Measurements from ENCODE around the gene TWSG1. TPM values are rescaled to one million over a fixed set of nuclear protein-coding genes. Genes with fewer than 3 reads are reported as not detected.

Gene TWSG1
- total and polyA plus RNA-seq, 4 experiments from 2014 or later, result 4.1 to 6.0 (median 5.0) TPM

DNA sequence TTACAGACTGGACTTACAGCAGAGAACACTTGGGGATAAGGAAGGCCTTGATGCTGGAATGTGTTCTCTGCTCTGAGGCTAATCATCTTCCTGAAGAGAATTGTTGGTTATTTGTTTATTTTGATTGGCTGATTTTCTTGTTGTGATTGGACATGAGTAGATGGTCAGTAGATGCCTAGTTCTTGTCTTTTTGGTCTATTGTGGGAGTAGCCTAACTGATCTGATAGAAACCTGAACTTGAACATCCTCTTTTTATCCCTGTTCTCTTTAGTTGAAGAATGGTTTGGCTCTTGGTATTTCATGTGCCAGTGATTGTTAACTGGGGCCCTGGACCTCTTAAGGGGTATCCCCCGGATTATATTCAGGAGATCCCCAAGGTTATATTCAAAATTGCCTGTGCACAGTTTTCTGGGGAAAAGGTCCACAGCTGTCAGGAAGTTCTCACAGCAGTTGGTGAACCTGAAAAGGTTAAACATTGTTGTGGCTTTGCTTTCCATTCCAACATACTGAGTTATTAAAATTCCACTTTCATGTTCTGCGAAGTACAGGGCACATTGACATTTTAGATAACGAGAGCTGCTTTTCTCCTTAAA, 13.6 kb downstream of the TWSG1 start:
- no peaks in the 10 kb centered on the region for H3K4me1 ChIP-seq (ENCODE audit: insufficient read depth, low read length)
- no peaks in the 10 kb centered on the region for H3K9me3 ChIP-seq (ENCODE audit: control insufficient read depth in 1 of 2, low read length in 2 of 2)
- H3K27ac ChIP-seq (ENCODE audit: low read depth, low read length), result no peak overlapping the region
- peaks cover 1 to 16% of the 10 kb centered on the region in 2 donors for H3K36me3 Mint-ChIP-seq
- ChIA-PET CTCF (ENCODE audit: partially characterized antibody) (interaction anchor here (1.4 kb wide), 1 partner anchor 12 kb away, joined by 3 read pairs; no protein-coding TSS in a partner anchor), POLR2A (ENCODE audit: partially characterized antibody) (no interaction called here)
- intact Hi-C loops (cut with micrococcal nuclease), result no loop called here
- H3K27me3 Mint-ChIP-seq, result no peaks in the 10 kb centered on the region
- H3K27ac Mint-ChIP-seq, result no peak overlapping the region
- no peak overlapping the region for H3K4me3 Mint-ChIP-seq
- peaks cover 0 to 1% (median 0%) of the 10 kb centered on the region in 4 donors for H3K4me1 Mint-ChIP-seq
- H3K4me3 ChIP-seq (ENCODE audit: low read length in 2 of 2), result no peak overlapping the region
- DNase-seq, result no peak
- H3K9me3 Mint-ChIP-seq, result peaks cover 0 to 7% (median under 1%) of the 10 kb centered on the region in 8 donors
- H3K36me3 ChIP-seq (ENCODE audit: insufficient read depth, low read length), result no peaks in the 10 kb centered on the region
- no peaks in the 10 kb centered on the region for H3K27me3 ChIP-seq (ENCODE audit: insufficient read depth, low read length)

DNA sequence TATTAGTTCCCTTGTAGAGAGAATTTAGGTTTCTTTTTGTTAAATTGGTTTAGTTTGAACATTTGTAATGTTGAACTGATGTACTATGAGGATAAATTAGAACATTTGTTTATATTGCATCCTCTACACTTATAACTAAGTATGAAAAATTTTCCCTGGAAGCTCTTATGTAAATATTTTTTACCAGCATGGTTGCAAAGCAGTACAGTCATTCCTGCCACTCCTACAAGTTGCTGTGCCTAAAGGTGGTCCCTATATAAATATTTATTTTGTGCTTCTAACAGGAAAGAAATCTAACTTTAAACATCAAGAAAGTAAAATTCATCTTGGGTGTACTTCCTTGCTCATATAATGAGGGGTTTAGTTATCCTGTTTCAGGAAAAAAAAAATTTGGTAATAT, 14.2 kb downstream of the TWSG1 start:
- Histone ChIP-seq H3K4me1 (ENCODE audit: insufficient read depth, low read length) (no peaks in the 10 kb centered on the region), H3K4me3 (ENCODE audit: low read length in 2 of 2) (no peak overlapping the region), H3K27ac (ENCODE audit: low read depth, low read length) (no peak overlapping the region), H3K27me3 (ENCODE audit: insufficient read depth, low read length) (no peaks in the 10 kb centered on the region), H3K9me3 (ENCODE audit: control insufficient read depth in 1 of 2, low read length in 2 of 2) (no peaks in the 10 kb centered on the region), H3K36me3 (ENCODE audit: insufficient read depth, low read length) (no peaks in the 10 kb centered on the region)
- Mint-ChIP-seq H3K36me3 (peaks cover 1 to 16% of the 10 kb centered on the region in 2 donors), H3K4me3 (no peak overlapping the region), H3K4me1 (peaks cover 0 to 1% (median 0%) of the 10 kb centered on the region in 4 donors), H3K27me3 (no peaks in the 10 kb centered on the region), H3K9me3 (peaks cover 0 to 4% (median 0%) of the 10 kb centered on the region in 8 donors), H3K27ac (no peak overlapping the region)
- ChIA-PET POLR2A (ENCODE audit: partially characterized antibody) (no interaction called here), CTCF (ENCODE audit: partially characterized antibody) (no interaction called here)
- no peak for DNase-seq
- intact Hi-C loops (cut with micrococcal nuclease), result no loop called here

DNA sequence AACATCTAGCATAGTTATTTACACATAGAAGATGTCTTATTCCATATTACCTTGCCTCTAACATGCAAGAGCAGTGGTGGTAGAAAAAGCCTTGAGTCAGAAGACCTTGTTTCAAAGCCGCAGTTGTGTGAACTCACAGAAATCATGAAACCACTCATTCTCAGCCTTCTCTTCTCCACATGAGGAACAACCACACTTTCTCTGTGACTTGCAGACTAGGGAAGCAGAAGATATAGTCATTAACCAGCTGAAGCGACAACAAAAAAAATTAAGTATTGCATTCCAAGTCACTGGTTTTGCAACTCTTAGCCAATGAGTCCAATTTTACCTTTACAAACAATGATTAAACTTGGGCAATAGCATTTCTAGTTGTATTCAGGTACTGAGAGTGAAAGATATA, 19.0 kb downstream of the TWSG1 start:
- POLR2A ChIA-PET (ENCODE audit: partially characterized antibody), result no interaction called here
- DNase-seq, result no peak
- Mint-ChIP-seq H3K9me3 (no peaks in the 10 kb centered on the region), H3K36me3 (no peaks in the 10 kb centered on the region), H3K27ac (no peak overlapping the region), H3K4me1 (peaks cover 0 to 3% (median 0%) of the 10 kb centered on the region in 4 donors), H3K4me3 (no peak overlapping the region), H3K27me3 (no peaks in the 10 kb centered on the region)
- H3K4me1 ChIP-seq (ENCODE audit: insufficient read depth, low read length), result no peaks in the 10 kb centered on the region
- H3K27me3 ChIP-seq (ENCODE audit: insufficient read depth, low read length), result no peaks in the 10 kb centered on the region
- H3K9me3 ChIP-seq (ENCODE audit: control insufficient read depth in 1 of 2, low read length in 2 of 2), result no peaks in the 10 kb centered on the region
- CTCF ChIA-PET (ENCODE audit: partially characterized antibody), result no interaction called here
- no peaks in the 10 kb centered on the region for H3K36me3 ChIP-seq (ENCODE audit: insufficient read depth, low read length)
- H3K27ac ChIP-seq (ENCODE audit: low read depth, low read length), result no peak overlapping the region
- H3K4me3 ChIP-seq (ENCODE audit: low read length in 2 of 2), result no peak overlapping the region
- intact Hi-C loops (cut with micrococcal nuclease), result no loop called here

DNA sequence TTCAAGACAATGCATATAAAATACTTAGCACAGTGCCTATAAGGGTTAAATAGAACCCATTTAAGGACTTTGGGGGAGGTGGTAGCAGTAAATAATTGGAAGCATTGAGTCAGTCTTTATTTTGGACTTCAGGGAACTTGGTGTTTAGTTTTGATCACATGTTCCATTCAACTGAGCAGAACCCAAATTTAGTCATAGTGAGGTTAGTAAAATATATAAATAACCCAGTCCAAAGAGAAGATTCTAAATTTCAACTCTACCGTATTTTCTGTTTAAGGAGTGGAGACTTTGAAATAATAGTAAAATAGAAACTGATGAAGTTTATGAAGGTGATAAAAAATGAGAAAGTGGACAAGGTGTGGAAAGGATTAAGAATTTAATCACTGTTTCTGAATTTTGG, 19.7 kb downstream of the TWSG1 start:
- peaks cover 0 to 3% (median 0%) of the 10 kb centered on the region in 4 donors for H3K4me1 Mint-ChIP-seq
- H3K27me3 ChIP-seq (ENCODE audit: insufficient read depth, low read length), result no peaks in the 10 kb centered on the region
- H3K36me3 ChIP-seq (ENCODE audit: insufficient read depth, low read length), result no peaks in the 10 kb centered on the region
- H3K27ac ChIP-seq (ENCODE audit: low read depth, low read length), result no peak overlapping the region
- POLR2A ChIA-PET (ENCODE audit: partially characterized antibody), result no interaction called here
- CTCF ChIA-PET (ENCODE audit: partially characterized antibody), result interaction anchor here (1.2 kb wide), 1 partner anchor 162 kb away, joined by 4 read pairs; no protein-coding TSS in a partner anchor
- no peaks in the 10 kb centered on the region for H3K9me3 Mint-ChIP-seq
- no peak overlapping the region for H3K4me3 ChIP-seq (ENCODE audit: low read length in 2 of 2)
- intact Hi-C loops (cut with micrococcal nuclease), result no loop called here
- H3K27ac Mint-ChIP-seq, result no peak overlapping the region
- no peaks in the 10 kb centered on the region for H3K36me3 Mint-ChIP-seq
- no peak overlapping the region for H3K4me3 Mint-ChIP-seq
- no peaks in the 10 kb centered on the region for H3K4me1 ChIP-seq (ENCODE audit: insufficient read depth, low read length)
- no peaks in the 10 kb centered on the region for H3K27me3 Mint-ChIP-seq
- DNase-seq, result no peak
- no peaks in the 10 kb centered on the region for H3K9me3 ChIP-seq (ENCODE audit: control insufficient read depth in 1 of 2, low read length in 2 of 2)

DNA sequence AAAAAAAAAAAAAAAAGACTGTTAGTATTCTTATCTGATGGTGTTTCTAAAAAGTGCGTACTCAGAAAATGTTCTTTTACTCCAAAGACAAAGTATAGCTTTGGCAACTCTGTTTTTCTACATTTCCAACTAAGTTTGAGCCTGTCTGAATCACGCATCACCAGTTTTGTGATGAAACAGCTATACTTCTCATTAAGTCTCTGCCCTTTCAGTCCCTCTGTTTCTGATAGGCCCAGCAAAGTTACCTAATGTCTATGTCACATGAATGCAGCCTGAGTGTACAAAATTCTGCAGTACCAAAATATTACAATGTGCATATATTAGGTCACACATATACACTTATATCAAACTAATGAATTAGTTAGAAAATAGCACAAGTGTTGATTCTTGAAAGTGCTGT, 22.4 kb downstream of the TWSG1 start:
- Histone ChIP-seq H3K36me3 (ENCODE audit: insufficient read depth, low read length) (no peaks in the 10 kb centered on the region), H3K4me3 (ENCODE audit: low read length in 2 of 2) (no peak overlapping the region), H3K9me3 (ENCODE audit: control insufficient read depth in 1 of 2, low read length in 2 of 2) (no peaks in the 10 kb centered on the region), H3K4me1 (ENCODE audit: insufficient read depth, low read length) (no peaks in the 10 kb centered on the region), H3K27me3 (ENCODE audit: insufficient read depth, low read length) (no peaks in the 10 kb centered on the region), H3K27ac (ENCODE audit: low read depth, low read length) (no peak overlapping the region)
- ChIA-PET POLR2A (ENCODE audit: partially characterized antibody) (no interaction called here), CTCF (ENCODE audit: partially characterized antibody) (no interaction called here)
- H3K4me3 Mint-ChIP-seq, result no peak overlapping the region
- peak overlapping the region in 1 of 7 donors; percentile 81 for H3K27ac Mint-ChIP-seq
- no peaks in the 10 kb centered on the region for H3K27me3 Mint-ChIP-seq
- no peaks in the 10 kb centered on the region for H3K9me3 Mint-ChIP-seq
- peaks cover 7 to 11% of the 10 kb centered on the region in 2 donors for H3K36me3 Mint-ChIP-seq
- peaks cover 0 to 3% (median 0%) of the 10 kb centered on the region in 4 donors for H3K4me1 Mint-ChIP-seq
- intact Hi-C loops (cut with micrococcal nuclease), result no loop called here
- DNase-seq, result no peak

DNA sequence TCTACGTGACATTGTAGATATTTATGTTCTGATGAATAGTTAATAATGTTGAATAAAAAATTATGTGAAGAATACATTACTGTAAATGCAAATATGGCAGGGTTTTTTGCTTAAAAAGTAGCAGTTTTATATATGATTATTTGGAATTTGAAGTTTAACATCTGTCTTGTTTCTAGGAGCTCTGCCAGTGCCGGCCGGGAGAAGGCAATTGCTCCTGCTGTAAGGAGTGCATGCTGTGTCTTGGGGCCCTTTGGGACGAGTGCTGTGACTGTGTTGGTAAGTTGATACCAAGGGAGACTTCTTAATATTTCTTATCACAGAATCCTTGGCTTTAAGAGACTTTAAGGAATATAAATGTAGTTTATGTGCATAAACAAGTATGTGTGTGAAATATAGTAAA, 25.2 kb downstream of the TWSG1 start:
- Mint-ChIP-seq H3K36me3 (peaks cover 16 to 22% of the 10 kb centered on the region in 2 donors), H3K27ac (no peak overlapping the region), H3K4me1 (peaks cover 0 to 3% (median 0%) of the 10 kb centered on the region in 4 donors), H3K9me3 (no peaks in the 10 kb centered on the region), H3K4me3 (no peak overlapping the region), H3K27me3 (no peaks in the 10 kb centered on the region)
- Histone ChIP-seq H3K36me3 (ENCODE audit: insufficient read depth, low read length) (no peaks in the 10 kb centered on the region), H3K27me3 (ENCODE audit: insufficient read depth, low read length) (no peaks in the 10 kb centered on the region), H3K4me3 (ENCODE audit: low read length in 2 of 2) (no peak overlapping the region), H3K27ac (ENCODE audit: low read depth, low read length) (no peak overlapping the region), H3K9me3 (ENCODE audit: control insufficient read depth in 1 of 2, low read length in 2 of 2) (no peaks in the 10 kb centered on the region), H3K4me1 (ENCODE audit: insufficient read depth, low read length) (no peaks in the 10 kb centered on the region)
- ChIA-PET POLR2A (ENCODE audit: partially characterized antibody) (no interaction called here), CTCF (ENCODE audit: partially characterized antibody) (no interaction called here)
- intact Hi-C loops (cut with micrococcal nuclease), result no loop called here
- DNase-seq, result no peak

DNA sequence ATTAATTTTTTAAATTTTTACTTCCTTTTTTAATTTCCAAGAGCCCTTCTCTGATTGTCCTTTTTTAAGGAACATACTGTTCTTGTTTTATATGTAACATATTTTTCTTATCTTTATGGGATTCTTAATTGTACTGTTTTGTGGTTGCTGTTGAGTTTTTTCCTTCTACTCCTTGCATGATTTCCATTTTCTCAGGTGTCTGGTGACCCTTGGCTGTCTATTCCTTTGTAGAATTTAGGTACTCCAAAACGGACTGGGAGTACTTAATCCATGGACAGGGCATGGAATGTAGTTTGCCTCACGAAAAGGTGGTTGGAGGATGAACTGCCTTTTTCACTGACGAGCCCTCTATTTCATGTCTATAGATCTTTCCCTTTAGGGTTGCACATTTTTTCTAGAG, 26.6 kb downstream of the TWSG1 start:
- POLR2A ChIA-PET (ENCODE audit: partially characterized antibody), result no interaction called here
- no peak for DNase-seq
- no peaks in the 10 kb centered on the region for H3K9me3 Mint-ChIP-seq

More for the DNA sequence above, 26.6 kb downstream of the TWSG1 start:
- Histone ChIP-seq H3K4me1 (ENCODE audit: insufficient read depth, low read length) (no peaks in the 10 kb centered on the region), H3K9me3 (ENCODE audit: control insufficient read depth in 1 of 2, low read length in 2 of 2) (no peaks in the 10 kb centered on the region), H3K27ac (ENCODE audit: low read depth, low read length) (no peak overlapping the region), H3K36me3 (ENCODE audit: insufficient read depth, low read length) (no peaks in the 10 kb centered on the region), H3K4me3 (ENCODE audit: low read length in 2 of 2) (no peak overlapping the region), H3K27me3 (ENCODE audit: insufficient read depth, low read length) (no peaks in the 10 kb centered on the region)
- H3K27ac Mint-ChIP-seq, result no peak overlapping the region
- CTCF ChIA-PET (ENCODE audit: partially characterized antibody), result interaction anchor here (0.5 kb wide), 1 partner anchor 180 kb away, joined by 3 read pairs; no protein-coding TSS in a partner anchor
- peaks cover 16 to 22% of the 10 kb centered on the region in 2 donors for H3K36me3 Mint-ChIP-seq
- H3K4me3 Mint-ChIP-seq, result no peak overlapping the region
- H3K27me3 Mint-ChIP-seq, result no peaks in the 10 kb centered on the region
- intact Hi-C loops (cut with micrococcal nuclease), result no loop called here
- H3K4me1 Mint-ChIP-seq, result peaks cover 0 to 3% (median 0%) of the 10 kb centered on the region in 4 donors
